Measurements from ENCODE around the gene PLEK2. TPM values are rescaled to one million over a fixed set of nuclear protein-coding genes. Genes with fewer than 3 reads are reported as not detected.

The PLEK2 gene
- total and polyA plus RNA-seq, 2 of the 13 experiments (the other 11 are each of a cell fraction or from before 2014, with no cell fraction given) = 0.26 to 1.5 TPM

DNA sequence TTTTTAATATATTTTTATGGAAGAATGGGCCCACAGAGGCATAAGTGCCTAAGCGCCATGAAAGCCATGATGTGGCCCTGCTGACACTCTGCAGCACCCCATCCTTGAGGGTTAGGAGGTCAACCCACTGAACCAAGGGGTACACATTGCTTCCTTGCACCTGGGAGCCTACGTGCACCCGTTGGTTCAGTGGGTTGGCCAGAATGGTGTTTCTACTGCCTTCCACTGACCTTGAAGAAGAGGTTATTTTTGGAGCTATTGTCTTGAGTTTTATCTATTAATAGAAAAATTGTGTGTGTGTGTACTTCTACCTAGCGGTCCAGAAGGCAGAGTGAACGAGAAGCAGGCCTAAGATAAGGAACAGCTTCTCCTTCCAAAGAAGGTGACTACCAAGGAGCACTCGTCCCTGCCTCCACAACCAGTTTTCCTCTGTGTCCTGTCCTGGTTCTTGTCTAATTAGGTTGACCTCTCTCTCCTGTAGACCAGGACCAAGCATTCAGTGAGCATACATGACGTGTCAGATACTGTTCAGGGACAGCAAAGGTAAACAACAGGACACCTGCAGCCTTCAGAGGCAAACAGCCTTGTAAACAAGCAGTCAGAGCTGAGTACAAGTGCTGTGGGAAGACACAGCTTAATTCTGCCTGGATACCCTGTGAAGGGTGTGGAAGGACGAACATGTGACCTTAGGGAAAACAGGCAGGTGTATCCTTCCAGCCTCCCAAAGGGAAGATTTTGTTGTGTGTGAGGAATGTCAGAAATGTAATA is 30.4 kb upstream of the PLEK2 start (continued):
- TF ChIP-seq, protein P1, sequence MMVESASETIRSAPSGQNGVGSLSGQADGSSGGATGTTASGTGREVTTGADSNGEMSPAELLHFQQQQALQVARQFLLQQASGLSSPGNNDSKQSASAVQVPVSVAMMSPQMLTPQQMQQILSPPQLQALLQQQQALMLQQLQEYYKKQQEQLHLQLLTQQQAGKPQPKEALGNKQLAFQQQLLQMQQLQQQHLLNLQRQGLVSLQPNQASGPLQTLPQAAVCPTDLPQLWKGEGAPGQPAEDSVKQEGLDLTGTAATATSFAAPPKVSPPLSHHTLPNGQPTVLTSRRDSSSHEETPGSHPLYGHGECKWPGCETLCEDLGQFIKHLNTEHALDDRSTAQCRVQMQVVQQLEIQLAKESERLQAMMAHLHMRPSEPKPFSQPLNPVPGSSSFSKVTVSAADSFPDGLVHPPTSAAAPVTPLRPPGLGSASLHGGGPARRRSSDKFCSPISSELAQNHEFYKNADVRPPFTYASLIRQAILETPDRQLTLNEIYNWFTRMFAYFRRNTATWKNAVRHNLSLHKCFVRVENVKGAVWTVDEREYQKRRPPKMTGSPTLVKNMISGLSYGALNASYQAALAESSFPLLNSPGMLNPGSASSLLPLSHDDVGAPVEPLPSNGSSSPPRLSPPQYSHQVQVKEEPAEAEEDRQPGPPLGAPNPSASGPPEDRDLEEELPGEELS (CRISPR knock-in tag; IDR thresholded peaks at IDR 0.05) = peak; percentile 50; the same call in 1 of the 2 replicates
- TF ChIP-seq FOXA1 (IDR thresholded peaks at IDR 0.05) = no peak
- TF ChIP-seq FOXA1 (CRISPR knock-in tag; IDR thresholded peaks at IDR 0.05) = peak; percentile 63
- TF ChIP-seq HIVEP1 (CRISPR knock-in tag; IDR thresholded peaks at IDR 0.05) = no peak
- no peak for TF ChIP-seq ARID2 (CRISPR knock-in tag; IDR thresholded peaks at IDR 0.05; ENCODE audit: borderline replicate concordance)
- 0 out of 2 replicates have a peak, but pooled peaks have one; percentile 25 for TF ChIP-seq CREB1 (IDR thresholded peaks at IDR 0.05)
- TF ChIP-seq CREB1 (CRISPR knock-in tag; IDR thresholded peaks at IDR 0.05) = no peak
- 0 out of 2 replicates have a peak, but pooled peaks have one; percentile 26 for TF ChIP-seq FOXK2 (IDR thresholded peaks at IDR 0.05)
- 0 out of 2 replicates have a peak, but pooled peaks have one; percentile 14 for TF ChIP-seq FOSL2 (CRISPR knock-in tag; IDR thresholded peaks at IDR 0.05)
- peak; percentile 37; the same call in 1 of the 2 replicates for TF ChIP-seq HMG20A (CRISPR knock-in tag; IDR thresholded peaks at IDR 0.05; ENCODE audit: borderline replicate concordance)
- TF ChIP-seq, protein P2, sequence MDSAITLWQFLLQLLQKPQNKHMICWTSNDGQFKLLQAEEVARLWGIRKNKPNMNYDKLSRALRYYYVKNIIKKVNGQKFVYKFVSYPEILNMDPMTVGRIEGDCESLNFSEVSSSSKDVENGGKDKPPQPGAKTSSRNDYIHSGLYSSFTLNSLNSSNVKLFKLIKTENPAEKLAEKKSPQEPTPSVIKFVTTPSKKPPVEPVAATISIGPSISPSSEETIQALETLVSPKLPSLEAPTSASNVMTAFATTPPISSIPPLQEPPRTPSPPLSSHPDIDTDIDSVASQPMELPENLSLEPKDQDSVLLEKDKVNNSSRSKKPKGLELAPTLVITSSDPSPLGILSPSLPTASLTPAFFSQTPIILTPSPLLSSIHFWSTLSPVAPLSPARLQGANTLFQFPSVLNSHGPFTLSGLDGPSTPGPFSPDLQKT (CRISPR knock-in tag; IDR thresholded peaks at IDR 0.05; ENCODE audit: borderline replicate concordance) = no peak
